Fibroblast of gingiva (primary cell): ENCODE measurements around the gene GABRQ.
"Not testable (repeated sequence)": the region's sequence is repeated elsewhere in the genome, so short reads cannot be mapped to it uniquely, and the experiment has no call there.

ENCODE experiments used
- DNase-seq: peaks from one replicate; pipeline ENCODE4 v3.0.0-alpha.2; 2011; ENCODE audit warnings: low read depth

The GABRQ gene

GRCh38 chrX:152658302-152658701, 20.6 kb downstream of the GABRQ start:
- no peak for DNase-seq

DNA sequence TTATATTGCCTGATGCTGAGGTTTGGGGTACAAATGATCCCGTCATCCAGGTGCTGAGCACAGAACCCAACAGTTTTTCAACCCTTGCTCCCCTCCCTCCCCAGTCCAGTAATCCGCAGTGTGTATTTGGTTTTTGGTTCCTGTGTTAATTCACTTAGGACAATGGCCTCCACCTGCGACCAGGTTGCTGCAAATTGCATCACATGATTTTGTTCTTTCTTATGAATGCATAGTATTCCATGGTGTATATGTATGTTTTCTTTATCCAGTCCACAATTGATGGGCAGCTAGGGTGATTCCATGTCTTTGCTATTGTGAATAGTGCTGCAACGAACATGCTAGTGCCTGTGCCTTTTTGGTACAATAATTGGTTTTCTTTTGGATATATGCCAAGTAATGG, 25.4 kb downstream of the GABRQ start:
- DNase-seq: no peak

GRCh38 chrX:152674135-152674534, 36.4 kb downstream of the GABRQ start:
- DNase-seq: no peak

- DNase-seq: not testable (repeated sequence)
Observed at GRCh38 chrX:152674652-152675051, 37.0 kb downstream of the GABRQ start.

DNA sequence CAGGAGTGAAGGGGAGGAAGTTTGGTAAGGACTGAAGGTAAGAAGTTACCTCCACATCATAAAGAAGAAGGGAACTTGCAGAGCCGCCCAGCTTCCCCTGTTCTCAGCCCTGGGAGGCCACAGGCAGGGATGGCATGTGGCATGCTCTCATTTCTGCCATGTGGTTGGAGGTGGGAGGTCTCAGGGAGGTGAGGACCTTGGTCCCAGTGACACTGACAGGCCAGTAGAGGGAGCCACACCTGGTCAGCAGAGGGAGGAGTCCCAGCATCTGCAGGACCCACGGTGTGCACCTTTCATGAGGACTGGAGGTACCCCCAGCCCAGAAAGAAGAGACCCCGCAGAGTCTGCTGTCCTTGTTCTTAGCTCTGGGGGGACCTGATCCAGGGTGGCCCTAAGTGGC, 43.3 kb downstream of the GABRQ start:
- DNase-seq: not testable (repeated sequence)

- DNase-seq: not testable (repeated sequence)
Observed at GRCh38 chrX:152697952-152698931, 60.5 kb downstream of the GABRQ start, which contains the start of gene MAGEA3. Gene MAGEA3, plus strand, starts transcription at chrX:152698794. Its CDS starts 2,039 bp downstream, at chrX:152700833.

- DNase-seq: not testable (repeated sequence)
Observed at GRCh38 chrX:152700390-152700789, 62.7 kb downstream of the GABRQ start.

GRCh38 chrX:152706500-152706899, 68.8 kb downstream of the GABRQ start:
- not testable (repeated sequence) for DNase-seq
